Activated CD4-positive, alpha-beta T cell treated with anti-CD3 and anti-CD28 coated beads, Interleukin-2, amount 10 ng/mL, durations not matched to agents 24 days and 14 days (primary cell): ENCODE data around the gene TMEM59. TPM values are rescaled to one million over a fixed set of nuclear protein-coding genes. Genes with fewer than 3 reads are reported as not detected.
A peak's percentile ranks its signal among the peaks of the same experiment; 100 is the strongest.
"Not testable (repeated sequence)": the region's sequence is repeated elsewhere in the genome, so short reads cannot be mapped to it uniquely, and the experiment has no call there.

ENCODE experiments used
- DNase-seq: peaks from one replicate; pipeline ENCODE4 v3.0.0; 2022
- H3K27ac Mint-ChIP-seq: one replicate; pipeline ENCODE4 v1.8.0; 2022; ENCODE audit warnings: mild to moderate bottlenecking, mixed read lengths
- H3K27me3 Mint-ChIP-seq: one replicate; pipeline ENCODE4 v1.8.0; 2022; ENCODE audit warnings: mixed read lengths
- H3K36me3 Mint-ChIP-seq: one replicate; pipeline ENCODE4 v1.8.0; 2022; ENCODE audit warnings: low read depth, mild to moderate bottlenecking, mixed read lengths
- H3K4me1 Mint-ChIP-seq: one replicate; pipeline ENCODE4 v1.8.0; 2021; ENCODE audit warnings: mixed read lengths
- H3K4me3 Mint-ChIP-seq: one replicate; pipeline ENCODE4 v1.8.0; 2022; ENCODE audit warnings: mild to moderate bottlenecking, moderate library complexity, mixed read lengths
- H3K9me3 Mint-ChIP-seq: one replicate; pipeline ENCODE4 v1.8.0; 2021; ENCODE audit warnings: mixed read lengths
- intact Hi-C: fragments of 100-400 bp; cut with micrococcal nuclease; formaldehyde crosslinking; loops from one replicate; pipeline ENCODE4 v1.15.1; 2023
- total RNA-seq: library from RNA; stranded (reverse); gene quantifications from 2 replicates; pipeline ENCODE4 v1.2.3, GENCODE V29; 2022

The TMEM59 gene
- total RNA-seq: 99.3 and 127 TPM in 2 replicates

GRCh38 chr1:54052934-54053744 lies at the start of gene TMEM59, which contains the start of gene TCEANC2:
TMEM59 (minus strand) TSS chr1:54053204; CDS start chr1:54053188, 16 bp downstream.
TCEANC2 (plus strand) TSS chr1:54053608; CDS start chr1:54054423, 815 bp downstream.
- Mint-ChIP-seq H3K4me1 (peaks cover 28% of the 10 kb centered on the region), H3K27ac (no peak within 1 kb of the TSS), H3K36me3 (peaks cover 23% of the 10 kb centered on the region), H3K27me3 (no peaks in the 10 kb centered on the region), H3K9me3 (no peaks in the 10 kb centered on the region), H3K4me3 (no peak within 1 kb of the TSS)
- DNase-seq: peak; percentile 99
- intact Hi-C loops: loop anchor here (1.0 to 5.0 kb wide), 11 partner anchors 107 to 857 kb away; partner anchors contain the start of genes CPT2, CYB5RL, LRP8 and LRRC42

- no peaks in the 10 kb centered on the region for H3K27me3 Mint-ChIP-seq
- no peak overlapping the region for H3K27ac Mint-ChIP-seq
- H3K4me1 Mint-ChIP-seq: peaks cover 3% of the 10 kb centered on the region
- H3K36me3 Mint-ChIP-seq: peaks cover 31% of the 10 kb centered on the region
- no peaks in the 10 kb centered on the region for H3K9me3 Mint-ChIP-seq
- intact Hi-C loops: no loop called here
- no peak overlapping the region for H3K4me3 Mint-ChIP-seq
- no peak for DNase-seq
Observed at GRCh38 chr1:54100500-54100899, 47.5 kb upstream of the TMEM59 start.

- no peak for DNase-seq
- Mint-ChIP-seq H3K36me3 (peaks cover 33% of the 10 kb centered on the region), H3K27ac (no peak overlapping the region), H3K27me3 (no peaks in the 10 kb centered on the region), H3K4me3 (no peak overlapping the region), H3K9me3 (no peaks in the 10 kb centered on the region), H3K4me1 (peaks cover 3% of the 10 kb centered on the region)
- intact Hi-C loops: no loop called here
Observed at GRCh38 chr1:54099061-54099610, 46.1 kb upstream of the TMEM59 start.

GRCh38 chr1:54096877-54097240 lies 43.9 kb upstream of the TMEM59 start:
- DNase-seq: no peak
- H3K4me3 Mint-ChIP-seq: no peak overlapping the region
- no peak overlapping the region for H3K27ac Mint-ChIP-seq
- H3K27me3 Mint-ChIP-seq: no peaks in the 10 kb centered on the region
- no peaks in the 10 kb centered on the region for H3K9me3 Mint-ChIP-seq
- intact Hi-C loops: no loop called here
- H3K36me3 Mint-ChIP-seq: peaks cover 22% of the 10 kb centered on the region
- peaks cover 3% of the 10 kb centered on the region for H3K4me1 Mint-ChIP-seq

DNA sequence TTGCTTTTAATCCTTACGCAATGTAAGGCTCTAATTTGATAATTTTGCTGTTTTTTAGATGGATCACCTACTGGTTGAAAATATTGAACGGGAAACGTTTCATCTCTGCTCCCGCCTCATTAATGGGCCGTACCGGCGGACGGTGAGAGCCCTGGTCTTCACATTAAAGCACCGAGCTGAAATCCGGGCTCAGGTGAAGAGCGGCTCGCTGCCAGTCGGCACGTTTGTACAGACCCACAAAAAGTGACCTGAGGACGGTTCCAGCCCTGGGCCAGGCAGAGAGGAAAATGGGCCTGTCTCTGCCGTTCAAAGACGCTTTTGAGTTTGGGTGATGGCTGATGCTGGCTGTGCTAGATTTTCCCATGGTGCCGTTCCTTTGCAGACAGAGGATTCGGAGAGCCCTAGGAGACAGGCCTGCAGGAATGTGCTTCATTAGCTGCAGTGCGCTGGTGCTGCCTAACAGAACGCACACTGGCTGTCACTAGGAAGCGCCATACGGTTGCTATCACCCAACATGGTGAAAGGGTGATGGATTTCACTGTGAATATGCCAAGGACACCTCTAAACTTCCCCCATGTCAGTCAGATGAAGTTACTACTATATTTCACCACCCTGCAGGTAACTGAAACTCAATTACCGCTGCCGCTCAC lies 43.3 kb upstream of the TMEM59 start:
- Mint-ChIP-seq H3K27ac (no peak overlapping the region), H3K36me3 (peaks cover 21% of the 10 kb centered on the region), H3K4me3 (no peak overlapping the region), H3K4me1 (peaks cover 3% of the 10 kb centered on the region), H3K9me3 (no peaks in the 10 kb centered on the region), H3K27me3 (no peaks in the 10 kb centered on the region)
- intact Hi-C loops: no loop called here
- DNase-seq: no peak

- no peaks in the 10 kb centered on the region for H3K9me3 Mint-ChIP-seq
- no peak overlapping the region for H3K4me3 Mint-ChIP-seq
- H3K27me3 Mint-ChIP-seq: no peaks in the 10 kb centered on the region
- H3K36me3 Mint-ChIP-seq: peaks cover 18% of the 10 kb centered on the region
- intact Hi-C loops: no loop called here
- no peak for DNase-seq
- H3K27ac Mint-ChIP-seq: no peak overlapping the region
- H3K4me1 Mint-ChIP-seq: peaks cover 3% of the 10 kb centered on the region
Observed at GRCh38 chr1:54095546-54096226, 42.7 kb upstream of the TMEM59 start.

DNA sequence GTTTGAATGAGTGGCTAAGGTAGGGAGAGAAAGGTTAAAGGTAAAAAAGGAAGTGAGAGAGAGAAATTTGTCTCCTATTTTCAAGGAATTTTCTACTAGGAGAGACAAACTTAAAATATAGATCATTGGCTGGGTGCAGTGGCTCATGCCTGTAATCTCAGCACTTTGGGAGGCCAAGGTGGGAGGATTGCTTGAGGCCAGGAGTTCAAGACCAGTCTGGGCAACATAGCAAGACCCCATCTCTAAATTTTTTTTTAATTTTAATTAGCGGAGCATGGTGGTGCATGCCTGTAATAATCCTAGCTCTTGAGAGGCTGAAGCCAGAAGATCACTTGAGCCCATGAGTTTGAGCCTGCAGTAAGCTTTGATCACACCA lies 41.7 kb upstream of the TMEM59 start:
- H3K9me3 Mint-ChIP-seq, H3K4me3 Mint-ChIP-seq, H3K27me3 Mint-ChIP-seq, DNase-seq, H3K27ac Mint-ChIP-seq, intact Hi-C loops, H3K4me1 Mint-ChIP-seq: not testable (repeated sequence)
- peaks cover 13% of the 10 kb centered on the region for H3K36me3 Mint-ChIP-seq

DNA sequence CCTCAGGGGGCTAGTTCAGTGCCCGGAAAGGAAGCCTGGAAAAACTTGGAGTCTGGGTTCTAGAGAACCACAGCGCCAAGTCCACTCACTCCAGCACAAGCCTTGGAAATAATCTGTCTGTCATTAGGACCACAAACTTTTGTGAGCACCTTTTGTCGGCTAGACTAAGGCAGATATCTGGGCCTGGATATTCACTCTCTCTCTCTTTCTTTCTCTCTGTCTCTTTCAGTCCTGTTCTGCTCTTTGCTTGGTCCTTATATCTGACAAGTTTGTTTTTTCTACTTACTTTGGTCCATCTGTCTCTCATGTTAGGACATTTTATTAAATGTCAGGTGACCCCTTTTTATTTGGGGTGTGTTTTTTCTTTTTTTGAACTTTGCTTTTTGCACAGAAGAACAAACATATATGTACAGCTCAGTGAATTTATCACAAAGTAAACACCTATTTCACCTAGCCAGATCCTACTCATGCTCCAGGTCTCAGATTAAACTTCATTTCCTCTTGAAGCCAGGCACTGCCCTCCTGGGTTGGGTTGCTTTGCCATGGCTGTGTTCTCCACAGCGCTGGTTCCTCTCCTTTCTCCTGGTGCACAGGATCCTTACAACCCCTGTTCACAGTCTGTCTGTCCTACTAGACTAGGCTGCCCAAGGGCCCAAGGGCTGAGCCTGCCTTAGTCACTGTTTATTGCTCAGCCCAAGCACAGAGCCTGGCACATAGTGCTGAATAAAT lies 41.2 kb upstream of the TMEM59 start:
- H3K4me1 Mint-ChIP-seq: peaks cover 3% of the 10 kb centered on the region
- intact Hi-C loops: no loop called here

DNA sequence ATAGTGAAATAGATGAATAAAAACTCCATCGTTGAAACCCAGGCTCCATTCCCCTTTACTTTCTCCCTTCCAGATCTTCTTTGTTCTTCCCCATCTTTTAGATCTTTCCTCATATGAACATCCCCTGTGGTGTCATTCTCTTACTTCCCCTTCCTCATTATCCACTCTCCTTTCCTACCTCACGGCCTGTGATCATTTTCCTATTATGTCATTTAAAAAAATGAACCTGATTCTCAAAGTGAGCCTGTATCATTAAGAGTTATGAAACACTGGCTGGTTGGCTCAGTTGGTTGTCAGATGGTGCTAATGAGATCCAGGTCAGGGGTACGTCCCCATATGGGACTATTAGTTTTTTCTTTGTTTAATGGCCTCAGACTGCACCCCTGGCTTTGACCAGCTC lies 38.7 kb upstream of the TMEM59 start:
- no peak overlapping the region for H3K4me3 Mint-ChIP-seq
- intact Hi-C loops: no loop called here
- no peak overlapping the region for H3K27ac Mint-ChIP-seq
- no peaks in the 10 kb centered on the region for H3K4me1 Mint-ChIP-seq
- no peaks in the 10 kb centered on the region for H3K9me3 Mint-ChIP-seq
- H3K27me3 Mint-ChIP-seq: no peaks in the 10 kb centered on the region
- peaks cover 10% of the 10 kb centered on the region for H3K36me3 Mint-ChIP-seq
- no peak for DNase-seq

More for the DNA sequence above, 41.2 kb upstream of the TMEM59 start:
- H3K27me3 Mint-ChIP-seq: no peaks in the 10 kb centered on the region
- no peaks in the 10 kb centered on the region for H3K9me3 Mint-ChIP-seq
- peaks cover 13% of the 10 kb centered on the region for H3K36me3 Mint-ChIP-seq
- H3K4me3 Mint-ChIP-seq: no peak overlapping the region
- DNase-seq: no peak
- H3K27ac Mint-ChIP-seq: no peak overlapping the region

DNA sequence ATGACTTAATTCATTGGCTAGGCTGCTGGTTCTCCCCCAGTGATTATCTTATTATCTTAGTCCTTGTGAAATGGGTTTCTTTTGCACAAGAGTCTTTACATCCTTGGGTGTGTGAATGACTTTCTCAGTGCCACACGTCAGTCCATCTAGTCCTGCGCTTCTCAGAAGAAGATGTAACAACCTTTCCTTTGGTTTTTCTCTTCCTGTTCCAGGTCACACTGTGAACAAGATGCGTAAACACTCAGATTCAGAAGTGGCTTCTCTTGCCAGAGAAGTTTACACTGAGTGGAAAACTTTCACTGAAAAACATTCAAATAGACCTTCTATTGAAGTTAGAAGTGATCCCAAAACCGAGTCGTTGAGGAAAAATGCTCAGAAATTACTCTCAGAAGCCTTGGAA lies 35.4 kb upstream of the TMEM59 start:
- Mint-ChIP-seq H3K27me3 (no peaks in the 10 kb centered on the region), H3K4me1 (no peaks in the 10 kb centered on the region), H3K9me3 (no peaks in the 10 kb centered on the region), H3K36me3 (peaks cover 4% of the 10 kb centered on the region), H3K4me3 (no peak overlapping the region), H3K27ac (no peak overlapping the region)
- no peak for DNase-seq
- intact Hi-C loops: no loop called here

DNA sequence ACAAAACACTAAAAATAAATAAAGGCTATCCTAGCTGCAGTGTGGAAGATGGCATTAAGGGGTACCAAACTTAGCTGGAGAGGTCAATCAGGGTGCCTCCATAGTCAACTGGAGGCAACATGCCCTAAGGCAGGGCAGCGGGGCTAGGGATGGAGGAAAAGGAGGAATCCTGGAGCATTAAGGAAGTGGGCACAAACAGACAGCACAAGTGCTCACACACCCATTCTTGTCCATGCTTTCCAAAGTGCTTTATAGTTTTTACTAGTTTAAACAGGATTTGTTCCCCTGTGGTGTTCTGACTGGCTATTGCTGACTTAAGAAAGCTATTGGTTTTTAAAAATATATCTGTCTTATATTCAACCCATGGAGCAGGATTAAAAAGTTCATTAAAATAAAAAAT lies 33.8 kb upstream of the TMEM59 start:
- no peak for DNase-seq
- intact Hi-C loops: no loop called here
- no peaks in the 10 kb centered on the region for H3K9me3 Mint-ChIP-seq
- H3K4me3 Mint-ChIP-seq: no peak overlapping the region
- H3K4me1 Mint-ChIP-seq: peaks cover 2% of the 10 kb centered on the region
- peaks cover 4% of the 10 kb centered on the region for H3K36me3 Mint-ChIP-seq
- no peaks in the 10 kb centered on the region for H3K27me3 Mint-ChIP-seq
- no peak overlapping the region for H3K27ac Mint-ChIP-seq

DNA sequence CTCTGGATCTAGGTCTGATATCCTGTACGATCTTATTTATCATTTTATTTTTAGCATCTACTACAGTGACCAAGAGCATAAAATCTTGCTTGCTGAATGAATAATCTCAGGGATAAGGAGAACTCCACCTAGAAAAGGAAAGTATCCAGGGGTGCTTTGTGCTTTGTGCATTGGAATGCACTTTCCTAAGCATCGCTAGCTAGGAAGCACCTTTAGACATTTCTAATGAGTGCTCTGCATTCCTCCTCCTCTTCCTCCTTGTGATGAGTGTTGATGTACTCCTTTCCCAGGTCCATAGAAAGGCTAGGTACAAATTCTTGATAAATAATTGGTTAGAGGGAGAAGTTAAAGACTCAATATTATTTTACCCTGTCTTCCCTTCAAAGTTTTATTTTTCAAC lies 31.8 kb upstream of the TMEM59 start:
- H3K27me3 Mint-ChIP-seq: no peaks in the 10 kb centered on the region
- intact Hi-C loops: no loop called here
- H3K9me3 Mint-ChIP-seq: no peaks in the 10 kb centered on the region
- H3K4me3 Mint-ChIP-seq: no peak overlapping the region
- H3K4me1 Mint-ChIP-seq: peaks cover 5% of the 10 kb centered on the region
- no peak for DNase-seq
- no peak overlapping the region for H3K27ac Mint-ChIP-seq
- peaks cover 2% of the 10 kb centered on the region for H3K36me3 Mint-ChIP-seq
